ENCODE measurements around the gene TTLL10.

TTLL10 gene, protein sequence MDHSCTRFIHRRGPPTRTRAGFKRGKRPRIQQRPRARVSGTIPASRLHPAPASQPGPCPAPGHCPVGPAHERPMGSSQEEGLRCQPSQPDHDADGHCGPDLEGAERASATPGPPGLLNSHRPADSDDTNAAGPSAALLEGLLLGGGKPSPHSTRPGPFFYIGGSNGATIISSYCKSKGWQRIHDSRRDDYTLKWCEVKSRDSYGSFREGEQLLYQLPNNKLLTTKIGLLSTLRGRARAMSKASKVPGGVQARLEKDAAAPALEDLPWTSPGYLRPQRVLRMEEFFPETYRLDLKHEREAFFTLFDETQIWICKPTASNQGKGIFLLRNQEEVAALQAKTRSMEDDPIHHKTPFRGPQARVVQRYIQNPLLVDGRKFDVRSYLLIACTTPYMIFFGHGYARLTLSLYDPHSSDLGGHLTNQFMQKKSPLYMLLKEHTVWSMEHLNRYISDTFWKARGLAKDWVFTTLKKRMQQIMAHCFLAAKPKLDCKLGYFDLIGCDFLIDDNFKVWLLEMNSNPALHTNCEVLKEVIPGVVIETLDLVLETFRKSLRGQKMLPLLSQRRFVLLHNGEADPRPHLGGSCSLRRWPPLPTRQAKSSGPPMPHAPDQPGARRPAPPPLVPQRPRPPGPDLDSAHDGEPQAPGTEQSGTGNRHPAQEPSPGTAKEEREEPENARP

DNA sequence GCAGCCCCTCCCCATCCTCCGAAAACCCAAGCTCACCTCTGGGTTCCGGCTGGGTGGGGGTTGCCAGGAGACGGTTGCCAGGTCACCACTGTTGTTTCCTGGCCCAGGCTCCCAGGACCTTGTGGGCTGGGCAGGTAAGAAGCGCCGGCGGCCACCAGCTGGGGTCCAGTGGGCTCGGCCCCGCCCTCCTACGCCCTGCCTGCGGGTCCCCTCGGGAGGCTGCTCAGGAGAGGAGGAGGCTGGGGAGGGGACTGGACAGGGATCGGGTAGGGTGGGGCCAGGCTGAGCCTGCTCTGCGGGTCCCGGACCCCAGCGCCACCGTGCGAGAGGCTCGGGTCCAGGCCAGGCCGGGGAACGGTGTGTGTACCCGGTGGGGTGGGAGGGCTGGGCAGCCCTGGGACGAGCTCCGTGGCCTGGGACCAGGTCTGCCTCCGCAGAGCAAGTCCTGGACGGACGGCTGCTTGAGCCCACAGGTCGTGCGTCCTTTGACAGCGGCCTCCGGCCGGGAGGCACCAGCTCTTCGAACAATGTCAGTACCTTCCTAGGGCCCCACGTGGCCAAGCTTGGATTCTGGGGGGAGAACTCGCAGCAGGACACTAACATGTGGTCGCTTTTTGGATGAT lies at the start of gene TTLL10:
Gene TTLL10 (plus strand): TSS at position 88 of the 623 bp plus-strand sequence. CDS start 5,336 bp downstream, outside the sequence.
- peak; percentile 19 for DNase-seq

DNA sequence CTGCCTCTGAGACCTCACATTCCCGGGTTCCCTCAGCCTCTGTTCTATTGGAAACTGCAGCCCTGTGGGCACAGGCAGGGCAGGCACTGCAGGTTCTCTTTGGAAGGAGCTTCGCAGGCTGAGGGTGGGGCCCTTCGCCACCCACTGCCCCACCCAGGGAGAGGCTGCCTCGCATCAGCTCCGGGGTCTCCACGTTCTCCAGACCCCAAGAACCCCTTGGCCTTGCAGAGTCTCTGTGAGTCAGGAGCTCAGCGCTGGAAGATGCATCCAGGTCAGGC lies 49.2 kb upstream of the TTLL10 start:
- no peak for DNase-seq

GRCh38 chr1:1124786-1125642 lies 48.7 kb upstream of the TTLL10 start:
- no peak for DNase-seq

GRCh38 chr1:1125945-1126344 lies 47.7 kb upstream of the TTLL10 start:
- DNase-seq = no peak

GRCh38 chr1:1127551-1128451 lies 45.9 kb upstream of the TTLL10 start:
- DNase-seq = no peak

DNA sequence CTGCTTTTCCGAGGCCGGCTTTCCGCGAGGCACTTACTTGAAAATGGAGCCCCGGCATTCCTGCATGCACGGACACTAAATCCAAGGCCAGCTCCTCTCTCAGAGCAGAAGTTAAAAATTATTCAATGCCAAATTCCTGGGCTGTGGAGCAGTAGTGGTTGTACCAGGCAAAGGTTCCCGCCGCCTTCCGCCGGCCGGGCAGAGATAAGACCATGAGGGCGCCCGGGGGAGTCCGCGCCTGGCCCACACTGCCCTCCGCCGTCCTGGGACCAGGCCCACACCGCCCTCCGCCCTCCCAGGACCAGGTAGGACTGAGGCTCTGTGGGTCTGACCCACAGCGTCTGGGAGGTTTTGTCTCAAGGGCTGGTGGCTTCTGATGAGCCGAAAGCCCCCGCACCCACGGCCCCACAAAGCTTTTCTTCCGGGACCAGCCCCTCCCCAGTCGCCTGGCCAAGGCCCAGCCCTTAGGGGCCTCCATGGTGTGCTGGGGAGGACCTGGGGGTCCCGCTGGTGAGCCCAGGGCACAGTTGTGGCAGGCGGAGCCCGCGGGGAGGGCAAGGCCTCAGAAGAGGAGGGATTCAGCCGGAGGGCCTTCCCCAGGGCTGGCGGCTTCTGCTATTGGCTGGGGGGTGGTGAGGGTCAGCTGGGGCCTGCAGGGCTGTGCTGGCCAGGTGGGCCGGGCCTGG lies 45.1 kb upstream of the TTLL10 start:
- no peak for DNase-seq

DNA sequence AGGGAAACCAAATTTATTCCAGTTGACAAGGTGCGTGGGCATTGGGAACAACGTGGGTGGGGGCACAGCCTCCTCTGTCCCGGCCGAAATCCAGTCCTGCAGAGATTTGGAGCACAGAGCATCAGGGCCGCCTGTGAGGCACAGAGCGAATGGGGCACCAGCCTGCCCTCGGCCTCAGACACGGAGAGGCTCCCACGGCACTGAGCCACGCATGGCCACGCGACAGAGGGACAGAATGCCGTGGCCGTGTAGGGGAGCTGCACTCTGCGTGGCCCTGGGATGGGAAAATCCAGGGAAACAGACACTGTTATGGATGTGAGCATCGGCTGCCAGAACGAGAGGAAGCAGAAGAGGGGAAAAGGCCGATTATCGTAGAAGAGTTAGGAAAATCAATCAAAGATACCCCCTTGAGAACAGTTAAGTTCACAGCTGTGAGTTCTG lies 44.3 kb upstream of the TTLL10 start:
- no peak for DNase-seq

DNA sequence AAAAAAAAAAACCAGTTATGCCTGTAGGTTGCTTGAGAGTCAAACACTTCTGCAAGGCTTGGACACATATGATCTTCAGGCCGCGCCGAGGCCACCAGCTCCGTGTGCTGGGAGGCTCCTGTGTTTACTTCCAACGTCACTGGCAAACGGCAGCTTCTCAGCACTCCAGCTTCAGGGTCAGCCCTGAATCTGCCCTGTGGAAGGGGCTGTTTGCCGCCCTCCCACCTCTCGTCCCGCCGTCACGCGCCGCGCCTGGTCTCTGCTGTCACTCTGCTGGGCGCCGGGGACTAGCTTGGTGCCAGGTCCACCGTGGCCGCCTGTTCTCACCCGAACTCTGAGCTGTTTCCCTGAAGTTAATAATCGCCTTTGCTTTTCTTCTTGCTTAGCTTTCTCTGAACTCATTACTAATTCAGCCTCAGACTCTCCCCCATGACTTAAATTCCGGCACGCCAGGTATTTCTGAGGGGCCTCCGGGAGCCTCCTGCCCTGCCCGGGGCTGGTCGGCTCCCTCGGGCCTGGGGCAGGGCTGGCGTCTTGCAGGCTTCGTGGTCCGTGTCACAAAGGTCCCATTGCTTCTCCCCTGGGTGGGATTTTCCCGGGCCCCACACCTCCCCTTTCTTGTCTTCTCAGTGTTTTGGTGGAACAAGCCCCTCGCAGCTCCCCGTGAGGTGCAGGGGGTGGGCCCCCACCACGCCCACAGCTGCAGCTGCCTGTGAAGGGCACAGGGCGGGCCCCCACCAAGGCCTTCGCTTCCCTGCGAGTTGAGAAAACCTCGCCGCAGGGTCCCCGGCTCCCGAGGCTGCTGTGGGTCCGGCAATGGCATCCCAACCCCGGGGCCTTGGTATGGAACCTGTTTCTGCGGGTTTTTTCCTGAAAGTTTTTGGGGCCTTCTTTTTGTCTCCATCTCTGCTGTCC lies 43.2 kb upstream of the TTLL10 start:
- no peak for DNase-seq

GRCh38 chr1:1132042-1132950 lies 41.4 kb upstream of the TTLL10 start:
- no peak for DNase-seq

GRCh38 chr1:1132956-1133750 lies 40.5 kb upstream of the TTLL10 start:
- no peak for DNase-seq

DNA sequence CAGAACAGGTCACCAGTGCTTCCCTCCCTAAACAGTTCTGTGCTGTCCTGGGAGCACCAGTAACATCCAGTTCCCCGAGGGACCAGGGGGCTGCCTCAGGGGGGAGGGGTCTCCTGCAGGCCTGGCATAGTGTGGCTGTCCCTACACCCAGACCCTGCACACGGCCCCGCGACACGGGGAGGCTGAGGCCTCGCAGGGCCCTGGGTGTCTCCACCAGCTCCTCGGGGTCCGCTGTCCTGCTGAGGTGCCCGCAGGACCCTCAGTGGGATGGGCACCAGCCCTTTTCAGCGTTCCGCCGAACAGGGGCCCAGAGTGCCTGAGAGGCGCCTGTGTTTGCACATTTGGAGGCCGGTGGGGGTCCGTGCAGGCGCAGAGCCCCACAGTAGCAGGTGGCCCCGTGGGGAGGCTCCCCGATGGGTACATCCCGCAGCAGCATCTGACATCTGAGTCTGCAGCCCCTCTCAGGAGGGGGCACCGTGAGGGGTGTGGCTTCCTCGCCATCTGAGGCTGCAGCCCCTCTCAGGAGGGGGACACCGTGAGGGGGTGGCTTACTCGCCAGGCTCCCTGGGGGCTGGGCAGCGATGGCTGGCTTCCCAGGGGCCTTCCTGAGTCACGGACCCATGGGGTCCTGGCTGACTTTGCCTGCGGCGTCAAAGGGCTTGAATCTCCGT lies 39.2 kb upstream of the TTLL10 start:
- no peak for DNase-seq

DNA sequence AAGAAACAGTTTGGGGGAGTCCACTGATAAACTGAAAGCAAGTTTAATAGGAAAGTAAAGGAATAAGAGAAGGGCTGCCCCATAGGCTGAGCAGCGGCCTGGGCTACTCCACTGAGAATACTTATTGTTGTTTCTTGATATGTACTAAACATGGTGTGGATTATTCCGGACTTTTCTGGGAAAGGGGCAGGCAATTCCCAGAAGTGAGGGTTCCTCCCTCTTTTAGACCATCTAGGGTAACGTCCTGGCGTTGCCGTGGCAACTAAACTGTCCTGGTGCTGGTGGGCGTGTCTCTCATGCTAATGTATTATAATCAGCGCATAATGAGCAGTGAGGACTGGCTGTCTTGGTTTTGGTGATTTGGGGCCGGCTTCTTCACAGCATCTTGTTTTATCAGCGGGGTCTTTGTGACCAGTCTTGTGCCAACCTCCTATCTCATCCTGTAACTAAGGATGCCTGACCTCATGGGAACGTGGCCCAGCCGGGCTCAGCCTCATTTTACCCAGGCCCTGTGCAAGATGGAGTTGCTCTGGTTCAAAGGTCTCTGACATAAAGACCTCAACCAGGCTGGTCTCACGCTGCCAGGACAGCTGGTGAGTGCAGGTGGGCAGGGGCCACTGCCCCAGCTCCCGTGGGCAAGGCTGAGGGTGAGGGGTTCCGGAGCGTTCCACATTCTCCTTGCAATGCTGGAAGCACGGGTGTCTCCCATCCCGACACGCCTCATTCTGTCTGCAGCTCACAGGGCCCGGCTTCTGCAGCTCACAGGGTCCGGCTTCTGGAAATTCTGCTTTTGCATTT lies 38.1 kb upstream of the TTLL10 start:
- DNase-seq = no peak

- DNase-seq = no peak
Observed at GRCh38 chr1:1136547-1137230, 37.0 kb upstream of the TTLL10 start.

- DNase-seq = peak; percentile 77
Observed at GRCh38 chr1:1137256-1138045, 36.2 kb upstream of the TTLL10 start.

- DNase-seq = no peak
Observed at GRCh38 chr1:1140673-1141072, 33.0 kb upstream of the TTLL10 start.
